Mesothelial cell of epicardium (in vitro differentiated cells): ENCODE results near the gene PDS5B. TPM values are rescaled to one million over a fixed set of nuclear protein-coding genes. Genes with fewer than 3 reads are reported as not detected.
A peak's percentile ranks its signal among the peaks of the same experiment; 100 is the strongest.

Experiments
- DNase-seq, 2 experiments: peaks; one replicate each; pipeline ENCODE4 v3.0.0; 2021; ENCODE audit warnings: low spot score in 2 of 2; ENCODE audit not compliant: unreplicated experiment in 2 of 2
- H3K27ac Mint-ChIP-seq: 2 replicates; pipeline ENCODE4 v1.8.0; 2021; ENCODE audit warnings: mixed read lengths
- H3K27me3 Mint-ChIP-seq: 2 replicates; pipeline ENCODE4 v1.8.0; 2021; ENCODE audit warnings: low read depth, mixed read lengths
- H3K36me3 Mint-ChIP-seq: 2 replicates; pipeline ENCODE4 v1.8.0; 2021; ENCODE audit warnings: mixed read lengths
- H3K4me1 Mint-ChIP-seq: 2 replicates; pipeline ENCODE4 v1.8.0; 2021; ENCODE audit warnings: mixed read lengths
- H3K4me3 Mint-ChIP-seq: 2 replicates; pipeline ENCODE4 v1.8.0; 2021; ENCODE audit warnings: mild to moderate bottlenecking, moderate library complexity, mixed read lengths
- H3K9me3 Mint-ChIP-seq: 2 replicates; pipeline ENCODE4 v1.8.0; 2021; ENCODE audit warnings: mixed read lengths
- CTCF ChIP-seq: fragments of 200-600 bp; sonication (generic); IDR thresholded peaks from one replicate; pipeline ENCODE4 v1.5.0; 2021; ENCODE audit warnings: antibody characterized with exemption; ENCODE audit not compliant: unreplicated experiment
- total RNA-seq: library from RNA; stranded (reverse); gene quantifications from 3 replicates; pipeline ENCODE4 v1.2.1, GENCODE V29; 2021

The PDS5B gene
- total RNA-seq, 1 donor from 2014 or later = 64.9 TPM

GRCh38 chr13:32752997-32753606 lies 166.8 kb downstream of the PDS5B start:
- DNase-seq = no peak
- H3K36me3 Mint-ChIP-seq = peaks cover 33% of the 10 kb centered on the region
- peak overlapping the region; percentile 10 for H3K27ac Mint-ChIP-seq
- H3K4me1 Mint-ChIP-seq = no peaks in the 10 kb centered on the region
- no peak overlapping the region for H3K4me3 Mint-ChIP-seq
- TF ChIP-seq CTCF = no peak
- H3K27me3 Mint-ChIP-seq = no peaks in the 10 kb centered on the region
- peaks cover 3% of the 10 kb centered on the region for H3K9me3 Mint-ChIP-seq

GRCh38 chr13:32754179-32754578 lies 167.9 kb downstream of the PDS5B start:
- H3K36me3 Mint-ChIP-seq = peaks cover 33% of the 10 kb centered on the region
- H3K27me3 Mint-ChIP-seq = no peaks in the 10 kb centered on the region
- peak overlapping the region; percentile 0 for H3K27ac Mint-ChIP-seq
- no peaks in the 10 kb centered on the region for H3K4me1 Mint-ChIP-seq
- H3K9me3 Mint-ChIP-seq = peaks cover 3% of the 10 kb centered on the region
- TF ChIP-seq CTCF = no peak
- H3K4me3 Mint-ChIP-seq = no peak overlapping the region
- DNase-seq = no peak

GRCh38 chr13:32759152-32759551 lies 172.9 kb downstream of the PDS5B start:
- Mint-ChIP-seq H3K27ac (no peak overlapping the region), H3K9me3 (peaks cover 7% of the 10 kb centered on the region), H3K27me3 (no peaks in the 10 kb centered on the region), H3K4me1 (no peaks in the 10 kb centered on the region), H3K4me3 (no peak overlapping the region), H3K36me3 (peaks cover 39% of the 10 kb centered on the region)
- no peak for DNase-seq
- no peak for TF ChIP-seq CTCF

GRCh38 chr13:32761472-32761871 lies 175.2 kb downstream of the PDS5B start:
- H3K27ac Mint-ChIP-seq = no peak overlapping the region
- H3K9me3 Mint-ChIP-seq = peaks cover 7% of the 10 kb centered on the region
- H3K36me3 Mint-ChIP-seq = peaks cover 37% of the 10 kb centered on the region
- H3K4me1 Mint-ChIP-seq = no peaks in the 10 kb centered on the region
- no peaks in the 10 kb centered on the region for H3K27me3 Mint-ChIP-seq
- H3K4me3 Mint-ChIP-seq = no peak overlapping the region
- no peak for DNase-seq
- TF ChIP-seq CTCF = no peak

GRCh38 chr13:32779119-32779518 lies 192.9 kb downstream of the PDS5B start:
- H3K27ac Mint-ChIP-seq = no peak overlapping the region
- peaks cover 30% of the 10 kb centered on the region for H3K36me3 Mint-ChIP-seq
- H3K27me3 Mint-ChIP-seq = no peaks in the 10 kb centered on the region
- H3K9me3 Mint-ChIP-seq = peaks cover 12% of the 10 kb centered on the region
- no peaks in the 10 kb centered on the region for H3K4me1 Mint-ChIP-seq
- no peak for DNase-seq
- H3K4me3 Mint-ChIP-seq = no peak overlapping the region
- no peak for TF ChIP-seq CTCF

- no peak for DNase-seq
- no peaks in the 10 kb centered on the region for H3K4me1 Mint-ChIP-seq
- H3K36me3 Mint-ChIP-seq = peaks cover 24% of the 10 kb centered on the region
- no peak overlapping the region for H3K27ac Mint-ChIP-seq
- no peak overlapping the region for H3K4me3 Mint-ChIP-seq
- H3K9me3 Mint-ChIP-seq = peaks cover 12% of the 10 kb centered on the region
- no peak for TF ChIP-seq CTCF
- no peaks in the 10 kb centered on the region for H3K27me3 Mint-ChIP-seq
Measured at GRCh38 chr13:32781906-32782305, 195.7 kb downstream of the PDS5B start.
